DND-41 (cell line): ENCODE measurements around the gene TLE4.

Experiments used
- CTCF ChIP-seq: IDR thresholded peaks from 2 replicates; pipeline ENCODE4 v1.5.1; 2012; ENCODE audit warnings: borderline replicate concordance, low read length, moderate library complexity, mild to moderate bottlenecking; ENCODE audit not compliant: poor library complexity, severe bottlenecking; ENCODE audit errors: extremely low read depth
- EZH2 ChIP-seq: IDR thresholded peaks from 3 replicates; pipeline ENCODE4 v1.6.1; 2012; ENCODE audit warnings: borderline replicate concordance, low read depth, mild to moderate bottlenecking, moderate library complexity, low read length, inconsistent platforms; ENCODE audit not compliant: severe bottlenecking

- no peak for TF ChIP-seq CTCF
- TF ChIP-seq EZH2: no peak
Measured at GRCh38 chr9:79692857-79693571, 121.2 kb downstream of the TLE4 start.
